Astrocyte of the spinal cord (primary cell): ENCODE measurements around the gene DKKL1.
A peak's percentile ranks its signal among the peaks of the same experiment; 100 is the strongest.

Source experiments
- DNase-seq: peaks from one replicate; pipeline ENCODE4 v3.0.0; 2011; ENCODE audit warnings: low read depth, low spot score
- H3K4me3 ChIP-seq: 2 replicates; pipeline ENCODE4 v1.5.1; 2011; ENCODE audit warnings: low read depth, mild to moderate bottlenecking, low read length, moderate library complexity
- in situ Hi-C: cut with HindIII; loops from 2 replicates; pipeline ENCODE4 v1.10.0; 2017; ENCODE audit warnings: low sequenced_read_pairs
- TF ChIP-seq, protein P1 (sequence below): IDR thresholded peaks from 2 replicates; pipeline ENCODE4 v1.5.1; 2012; ENCODE audit warnings: low read depth, mild to moderate bottlenecking, low read length, inconsistent platforms

DKKL1 gene

DNA sequence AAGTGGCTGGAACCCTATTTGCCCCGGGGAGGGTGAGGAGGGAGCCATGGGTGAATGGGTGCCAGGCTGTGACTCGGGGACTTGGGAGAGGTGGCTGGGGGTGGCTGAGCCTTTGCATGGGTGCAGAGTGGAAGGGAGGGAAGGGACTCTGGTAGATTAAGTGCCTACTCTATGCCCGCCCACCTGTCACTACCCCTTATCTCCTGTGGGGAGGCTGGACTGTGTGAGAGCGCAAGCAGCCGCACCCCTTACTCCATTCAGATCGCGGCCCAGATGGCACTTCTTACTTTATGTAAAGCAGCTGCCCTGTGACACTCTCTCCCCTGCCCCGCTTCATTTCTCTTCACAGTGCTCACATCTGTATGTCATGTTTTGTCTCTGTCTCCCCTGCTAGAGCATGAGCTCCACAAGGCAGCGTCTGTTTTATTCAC lies 27.3 kb downstream of the DKKL1 start:
- H3K4me3 ChIP-seq, result no peak overlapping the region
- in situ Hi-C loops, result no loop called here
- no peak for DNase-seq
- TF ChIP-seq, protein P1, sequence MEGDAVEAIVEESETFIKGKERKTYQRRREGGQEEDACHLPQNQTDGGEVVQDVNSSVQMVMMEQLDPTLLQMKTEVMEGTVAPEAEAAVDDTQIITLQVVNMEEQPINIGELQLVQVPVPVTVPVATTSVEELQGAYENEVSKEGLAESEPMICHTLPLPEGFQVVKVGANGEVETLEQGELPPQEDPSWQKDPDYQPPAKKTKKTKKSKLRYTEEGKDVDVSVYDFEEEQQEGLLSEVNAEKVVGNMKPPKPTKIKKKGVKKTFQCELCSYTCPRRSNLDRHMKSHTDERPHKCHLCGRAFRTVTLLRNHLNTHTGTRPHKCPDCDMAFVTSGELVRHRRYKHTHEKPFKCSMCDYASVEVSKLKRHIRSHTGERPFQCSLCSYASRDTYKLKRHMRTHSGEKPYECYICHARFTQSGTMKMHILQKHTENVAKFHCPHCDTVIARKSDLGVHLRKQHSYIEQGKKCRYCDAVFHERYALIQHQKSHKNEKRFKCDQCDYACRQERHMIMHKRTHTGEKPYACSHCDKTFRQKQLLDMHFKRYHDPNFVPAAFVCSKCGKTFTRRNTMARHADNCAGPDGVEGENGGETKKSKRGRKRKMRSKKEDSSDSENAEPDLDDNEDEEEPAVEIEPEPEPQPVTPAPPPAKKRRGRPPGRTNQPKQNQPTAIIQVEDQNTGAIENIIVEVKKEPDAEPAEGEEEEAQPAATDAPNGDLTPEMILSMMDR, result no peak

DNA sequence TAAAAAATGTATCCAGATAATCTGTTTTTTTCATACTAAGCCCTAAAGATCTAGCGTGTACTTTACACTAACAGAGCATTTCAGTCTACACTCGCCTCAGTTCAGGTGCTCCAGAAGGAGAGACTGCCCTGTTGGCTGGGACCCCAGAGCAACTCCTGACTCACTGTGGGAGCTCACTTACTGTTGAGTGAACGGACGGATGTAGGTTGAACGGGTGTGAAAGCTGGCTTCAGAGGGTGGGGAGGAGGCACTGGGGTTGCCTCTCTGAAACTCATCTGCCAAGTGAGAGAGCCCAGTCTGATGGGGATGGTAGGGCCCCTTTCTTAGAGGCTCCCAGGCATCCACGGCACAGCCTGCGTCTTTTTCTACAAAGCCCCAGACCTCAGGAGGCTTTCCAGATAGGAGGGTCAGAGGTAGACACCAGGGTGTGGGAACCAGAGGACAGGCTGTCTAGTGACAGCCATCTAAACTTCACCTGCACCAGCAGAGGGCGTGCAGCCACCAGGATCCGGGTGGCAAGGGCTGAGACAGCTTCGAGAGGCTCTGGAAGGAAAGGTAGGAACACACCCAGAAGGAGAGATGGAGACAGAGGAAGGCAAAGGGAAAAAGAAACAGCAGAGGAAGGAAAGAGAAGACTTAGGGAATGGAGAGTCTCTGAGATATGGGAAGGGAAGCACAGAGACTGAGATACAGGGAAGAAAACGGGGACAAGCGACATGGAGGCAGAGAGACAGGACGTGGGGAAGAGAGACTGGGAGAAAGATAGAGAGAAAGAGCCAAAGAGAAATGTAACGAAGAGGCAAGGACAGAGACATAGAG lies 28.1 kb downstream of the DKKL1 start:
- peak; percentile 67 for DNase-seq
- TF ChIP-seq, protein P1, result peak; percentile 86
- in situ Hi-C loops, result no loop called here
- no peak overlapping the region for H3K4me3 ChIP-seq

DNA sequence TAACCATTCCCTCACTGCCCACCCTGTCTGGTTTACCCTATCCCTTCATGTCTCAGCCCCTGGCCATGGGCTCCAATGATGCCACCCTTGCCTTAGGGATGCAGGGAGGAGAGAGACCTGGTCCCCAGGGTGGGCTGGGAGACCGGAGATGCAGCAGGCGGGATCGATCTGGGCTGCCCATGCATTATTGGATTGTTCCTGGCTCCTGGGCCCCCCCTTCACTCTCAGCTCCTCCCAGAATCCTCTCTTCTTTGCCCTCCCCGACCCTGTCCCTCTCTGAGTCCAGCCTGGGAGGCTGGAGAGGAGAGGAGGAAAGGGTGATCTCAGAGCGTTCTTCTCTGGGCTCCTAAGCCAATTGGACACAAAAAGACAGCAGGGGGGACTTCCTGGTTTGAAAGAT lies 30.2 kb downstream of the DKKL1 start:
- in situ Hi-C loops, result no loop called here
- DNase-seq, result no peak
- TF ChIP-seq, protein P1, result no peak
- no peak overlapping the region for H3K4me3 ChIP-seq

DNA sequence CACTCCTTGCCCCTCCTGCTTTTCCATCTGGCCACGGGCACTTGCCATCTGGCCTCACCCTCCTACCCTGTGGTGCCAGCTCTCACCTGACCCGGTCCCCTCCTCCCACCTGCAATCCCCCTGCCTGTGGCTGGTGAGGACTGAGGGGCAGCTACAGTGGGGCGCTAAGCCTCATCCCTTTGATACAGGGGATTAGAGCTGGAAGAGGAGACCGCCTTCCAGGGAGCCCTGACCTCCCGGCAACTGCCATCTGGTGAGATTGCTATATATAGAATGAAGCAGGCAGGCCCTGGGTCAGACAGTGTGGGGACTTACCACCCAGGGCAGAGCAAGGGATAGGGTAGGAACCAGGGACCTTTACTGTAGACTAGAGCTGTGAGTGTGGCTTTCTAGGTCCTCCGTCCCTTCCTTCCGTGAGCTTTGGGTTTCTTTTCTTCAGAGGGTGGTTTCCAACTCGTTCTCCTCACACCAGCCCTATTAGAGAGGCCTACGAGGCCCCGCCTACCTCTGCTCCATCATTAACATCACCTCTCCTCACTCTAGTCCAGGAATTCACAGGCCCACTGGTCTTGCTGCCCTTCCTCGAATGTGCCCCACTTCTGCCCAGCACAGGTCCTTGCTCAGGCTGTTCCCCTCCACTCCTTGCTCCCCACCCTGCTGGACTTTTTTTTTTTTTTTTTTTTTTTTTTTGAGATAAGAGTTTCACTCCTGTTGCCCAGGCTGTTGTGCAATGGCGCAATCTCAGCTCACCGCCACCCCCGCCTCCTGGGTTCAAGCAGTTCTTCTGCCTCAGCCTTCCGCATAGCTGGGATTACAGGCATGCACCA lies 32.1 kb downstream of the DKKL1 start:
- no peak for DNase-seq
- H3K4me3 ChIP-seq, result no peak overlapping the region
- TF ChIP-seq, protein P1, result no peak
- in situ Hi-C loops, result no loop called here

DNA sequence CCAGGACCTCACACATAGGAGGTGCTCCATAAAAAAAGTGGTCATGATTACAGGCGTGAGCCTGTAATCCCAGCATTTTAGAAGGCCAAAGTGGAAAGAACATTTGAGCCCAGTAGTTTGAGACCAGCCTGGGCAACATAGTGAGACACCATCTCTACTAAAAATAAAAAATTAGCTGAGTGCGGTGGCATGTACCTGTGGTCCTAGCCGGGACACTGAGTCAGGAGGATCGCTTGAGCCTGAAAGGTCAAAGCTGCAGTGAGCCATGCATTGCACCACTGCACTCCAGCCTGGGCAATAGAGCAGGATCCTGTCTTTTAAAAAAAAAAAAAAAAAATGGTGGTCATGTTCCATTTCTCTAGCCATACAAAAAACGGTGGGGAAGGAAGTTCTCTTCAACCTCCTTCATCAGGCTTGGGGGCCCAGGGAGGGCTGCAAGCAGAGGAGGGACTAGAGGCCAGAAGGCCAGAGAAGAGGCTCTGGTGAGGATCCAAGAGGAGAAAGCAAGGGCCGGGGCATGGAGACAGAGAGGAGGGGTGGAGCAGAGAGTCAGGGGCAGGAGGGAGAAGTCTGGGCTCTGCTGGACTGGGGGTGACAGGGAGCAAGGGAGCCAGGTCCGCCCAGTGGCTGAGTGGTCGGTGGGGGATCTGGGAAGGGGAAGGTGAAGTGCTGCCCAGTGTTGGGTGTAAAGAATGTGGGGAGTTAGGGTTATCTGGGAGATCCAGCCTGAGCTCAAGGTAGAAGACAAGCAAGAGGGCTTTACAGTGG lies 33.2 kb downstream of the DKKL1 start:
- no peak overlapping the region for H3K4me3 ChIP-seq
- no peak for DNase-seq
- TF ChIP-seq, protein P1, result no peak
- in situ Hi-C loops, result no loop called here

DNA sequence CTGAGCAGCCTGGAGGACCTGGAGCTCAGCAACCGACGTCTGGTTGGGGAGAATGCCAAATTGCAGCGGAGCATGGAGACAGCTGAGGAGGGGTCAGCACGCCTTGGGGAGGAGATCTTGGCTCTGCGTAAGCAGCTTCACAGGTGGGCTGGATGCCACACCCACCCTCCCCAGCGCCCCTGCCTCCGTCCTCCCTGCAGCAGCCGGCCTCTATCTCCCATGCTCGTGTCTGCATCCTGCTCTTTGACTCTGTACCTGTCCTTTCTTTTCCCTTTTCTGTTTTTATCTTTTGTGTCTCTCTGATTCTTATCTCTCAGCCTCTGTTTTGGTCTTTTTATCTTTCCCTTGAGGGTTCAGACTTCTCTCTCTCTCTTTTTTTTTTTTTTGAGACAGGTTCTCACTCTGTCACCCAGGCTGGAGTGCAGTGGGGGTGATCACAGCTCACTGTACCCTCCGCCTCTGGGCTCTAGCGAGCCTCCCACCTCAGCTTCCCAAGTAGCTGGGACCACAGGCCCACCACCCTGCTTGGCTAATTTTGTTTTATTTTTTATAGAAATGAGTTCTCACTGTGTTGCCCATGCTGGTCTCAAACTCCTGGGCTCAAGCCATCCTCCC lies 34.4 kb downstream of the DKKL1 start:
- TF ChIP-seq, protein P1, result no peak
- H3K4me3 ChIP-seq, result no peak overlapping the region
- in situ Hi-C loops, result no loop called here
- no peak for DNase-seq
